ENCODE results near the gene FAM149A.

FAM149A gene

DNA sequence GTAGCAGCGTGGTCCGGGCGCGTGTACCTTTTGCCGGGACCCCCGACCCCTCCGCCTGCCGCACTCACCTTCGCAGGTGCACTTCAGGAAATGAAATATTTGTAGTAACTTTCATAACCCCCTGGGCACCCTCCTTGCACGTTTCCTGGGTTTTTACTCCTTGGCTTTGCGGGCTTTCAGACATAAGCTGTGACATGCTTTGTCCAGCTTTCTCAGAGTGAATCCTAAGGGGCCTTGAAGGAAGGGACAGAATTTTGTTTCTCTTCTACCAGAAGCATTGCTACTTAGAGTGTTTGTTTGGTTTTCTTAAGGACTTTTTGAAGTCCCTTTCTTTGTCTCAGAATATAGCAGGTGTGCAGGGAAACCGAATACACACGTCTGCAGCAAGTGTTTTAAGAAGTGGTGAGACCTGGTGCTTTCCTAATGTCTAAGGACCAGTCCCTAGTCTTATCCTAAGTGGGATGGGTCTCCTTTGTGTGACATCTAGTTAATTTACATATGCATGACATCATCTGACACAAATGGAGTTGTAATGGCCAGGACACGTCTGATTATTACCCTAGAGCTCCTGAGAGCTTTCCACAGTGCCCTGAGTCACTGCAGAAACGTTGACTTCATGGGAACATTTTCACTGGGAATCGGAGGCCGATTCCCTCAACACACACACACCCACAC is 1.3 kb downstream of the FAM149A start:
- peak; percentile 30 for DNase-seq (ENCODE audit: low read depth, low spot score)

DNA sequence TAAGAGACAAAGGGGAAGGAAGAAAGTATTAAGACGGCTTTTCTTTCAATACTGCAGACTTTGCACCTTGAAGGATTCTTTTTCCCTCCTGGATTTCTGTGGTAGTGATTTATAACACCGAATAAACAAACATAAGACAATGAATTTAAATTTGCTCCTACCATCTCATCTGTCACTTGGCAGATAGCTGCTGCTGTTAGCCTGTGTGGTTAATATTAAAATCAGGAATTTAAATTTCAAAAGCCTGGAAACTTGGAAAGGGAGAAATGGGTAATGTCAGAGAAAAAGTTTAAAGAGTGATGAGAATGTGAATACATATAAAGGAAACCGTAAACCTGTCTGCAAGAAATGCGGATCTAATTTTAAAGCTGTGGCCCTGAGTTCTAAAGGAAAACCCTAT is 3.4 kb downstream of the FAM149A start:
- DNase-seq (ENCODE audit: low read depth, low spot score): no peak

DNA sequence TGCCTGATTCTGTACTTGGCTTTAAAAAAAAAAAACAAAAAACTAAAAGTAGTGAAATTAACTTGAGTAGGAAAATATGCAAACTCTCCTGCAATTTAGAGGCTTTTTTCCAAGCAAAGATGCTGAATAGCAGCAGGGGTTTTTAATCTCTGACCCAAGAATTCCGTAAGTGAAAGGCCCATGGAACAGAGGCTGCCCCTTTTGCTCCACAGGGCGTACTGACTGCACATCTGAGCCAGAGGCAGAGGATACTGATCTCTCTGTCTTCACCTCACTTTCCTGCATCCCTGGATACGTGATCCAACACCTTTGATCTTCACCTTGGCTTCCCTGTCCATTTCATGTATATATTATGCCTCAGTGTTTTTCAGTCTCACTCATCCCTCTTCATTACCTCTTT is 3.9 kb downstream of the FAM149A start:
- DNase-seq (ENCODE audit: low read depth, low spot score): no peak

DNA sequence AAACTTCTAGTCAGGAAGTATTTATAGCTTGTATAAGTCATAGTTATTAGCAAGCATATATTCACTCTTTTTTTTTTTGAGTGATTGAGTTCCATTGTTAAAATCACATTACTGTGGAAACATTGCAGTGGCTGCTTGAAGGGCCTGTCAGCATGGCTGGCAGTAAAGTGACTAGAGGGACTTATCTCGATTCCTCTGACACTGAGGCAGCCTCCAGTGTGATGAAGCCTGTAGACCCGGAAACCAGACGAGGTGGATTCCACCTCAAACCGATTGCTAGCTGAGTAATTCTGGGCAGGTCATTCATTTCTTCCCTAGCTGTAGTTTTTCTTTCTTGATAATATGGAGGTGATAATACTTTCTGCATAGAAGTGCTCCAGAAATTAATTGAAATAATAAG is 4.7 kb downstream of the FAM149A start:
- no peak for DNase-seq (ENCODE audit: low read depth, low spot score)

DNA sequence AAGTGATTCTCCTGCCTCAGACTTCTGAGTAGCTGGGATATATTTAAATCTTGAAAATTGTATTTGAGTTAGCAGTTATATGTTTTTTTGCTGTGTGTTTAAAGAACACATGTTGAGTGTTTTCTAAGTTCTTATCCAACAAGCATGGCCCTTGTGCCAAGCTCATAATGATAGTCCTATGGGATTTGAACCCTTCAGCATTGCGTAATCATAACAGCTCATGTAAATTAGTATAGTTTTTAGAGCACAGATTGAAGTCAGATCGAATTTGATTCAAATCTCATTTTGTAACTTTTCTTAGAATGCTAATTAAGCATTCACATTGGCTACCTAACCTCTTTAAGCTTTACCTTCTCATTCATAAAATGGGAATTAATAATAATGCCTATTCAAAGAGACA is 12.2 kb downstream of the FAM149A start:
- no peak for DNase-seq (ENCODE audit: low read depth, low spot score)

DNA sequence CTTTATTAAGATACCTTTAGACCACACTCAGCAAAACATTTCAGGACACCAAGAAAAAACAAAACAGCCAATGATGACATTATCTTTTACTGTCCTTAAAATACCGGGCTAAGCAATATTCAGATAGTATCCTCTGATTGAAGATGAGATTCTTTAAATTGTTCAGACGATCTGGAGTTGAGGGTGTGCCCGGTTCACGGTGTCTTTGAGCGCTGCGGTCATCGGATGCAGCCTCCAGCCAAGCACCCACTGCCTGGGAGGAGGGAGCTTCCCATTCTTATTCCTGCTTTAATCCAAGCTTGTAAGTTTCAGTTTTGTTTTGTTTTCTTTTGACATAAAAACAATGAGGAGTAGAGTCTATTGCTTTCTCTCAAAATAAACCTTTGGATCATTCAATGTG is 14.1 kb downstream of the FAM149A start:
- DNase-seq (ENCODE audit: low read depth, low spot score): no peak

DNA sequence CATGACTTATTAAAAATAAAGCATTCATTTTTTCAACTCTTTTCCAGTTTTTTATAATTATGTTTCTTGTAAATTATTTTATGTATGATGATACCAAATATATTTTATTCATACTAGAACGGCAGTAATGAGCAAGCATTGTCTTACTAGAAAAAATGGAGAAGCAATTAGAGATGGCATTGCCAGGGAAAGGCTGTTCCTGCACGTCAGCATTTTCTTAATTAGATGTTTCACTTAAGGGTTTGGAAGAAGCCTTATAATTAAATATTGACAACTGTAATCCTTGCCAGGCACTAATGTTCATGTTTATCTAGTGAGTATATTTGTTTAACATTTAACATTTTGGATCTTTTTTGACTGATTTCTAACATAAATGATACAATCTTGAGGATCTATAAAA is 16.6 kb downstream of the FAM149A start:
- no peak for DNase-seq (ENCODE audit: low read depth, low spot score)

DNA sequence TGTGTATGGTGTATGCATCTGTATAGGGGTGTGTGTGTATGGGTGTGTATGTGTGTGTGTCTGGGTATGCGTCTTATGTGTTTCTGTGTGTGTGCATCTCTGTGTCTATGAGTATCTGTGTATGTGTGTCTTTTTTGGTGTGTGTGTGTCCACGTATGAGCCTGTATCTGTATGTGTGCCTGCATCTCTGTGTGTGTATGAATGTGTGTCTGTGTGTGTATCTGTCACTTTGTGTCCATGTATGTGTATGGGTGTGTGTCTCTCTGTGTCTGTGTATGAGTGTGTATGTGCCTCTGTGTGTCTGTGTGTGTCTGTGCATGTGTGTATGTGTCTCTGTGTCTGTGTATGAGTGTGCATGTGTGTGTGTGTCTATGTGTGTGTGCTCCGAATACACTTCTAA is 24.3 kb downstream of the FAM149A start:
- no peak for DNase-seq (ENCODE audit: low read depth, low spot score)

DNA sequence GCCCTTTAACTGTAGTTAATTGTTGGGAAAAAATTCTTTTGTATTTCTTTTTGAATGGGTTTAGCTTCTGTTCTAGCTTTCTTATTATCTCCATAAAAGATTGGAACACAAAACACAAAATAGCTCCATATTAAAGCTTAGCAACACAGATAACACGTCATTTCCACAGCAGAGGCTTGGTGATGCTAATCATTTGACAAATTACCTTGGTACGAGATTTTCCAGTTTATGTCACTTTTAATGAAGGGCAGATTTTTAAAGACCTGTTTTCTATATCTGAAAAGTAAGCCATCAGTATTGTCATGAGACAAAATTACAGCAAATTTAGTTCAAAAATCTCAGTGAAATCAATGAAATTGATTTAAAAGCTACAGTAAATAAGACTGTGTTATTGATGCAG is 27.4 kb downstream of the FAM149A start:
- DNase-seq (ENCODE audit: low read depth, low spot score): no peak

DNA sequence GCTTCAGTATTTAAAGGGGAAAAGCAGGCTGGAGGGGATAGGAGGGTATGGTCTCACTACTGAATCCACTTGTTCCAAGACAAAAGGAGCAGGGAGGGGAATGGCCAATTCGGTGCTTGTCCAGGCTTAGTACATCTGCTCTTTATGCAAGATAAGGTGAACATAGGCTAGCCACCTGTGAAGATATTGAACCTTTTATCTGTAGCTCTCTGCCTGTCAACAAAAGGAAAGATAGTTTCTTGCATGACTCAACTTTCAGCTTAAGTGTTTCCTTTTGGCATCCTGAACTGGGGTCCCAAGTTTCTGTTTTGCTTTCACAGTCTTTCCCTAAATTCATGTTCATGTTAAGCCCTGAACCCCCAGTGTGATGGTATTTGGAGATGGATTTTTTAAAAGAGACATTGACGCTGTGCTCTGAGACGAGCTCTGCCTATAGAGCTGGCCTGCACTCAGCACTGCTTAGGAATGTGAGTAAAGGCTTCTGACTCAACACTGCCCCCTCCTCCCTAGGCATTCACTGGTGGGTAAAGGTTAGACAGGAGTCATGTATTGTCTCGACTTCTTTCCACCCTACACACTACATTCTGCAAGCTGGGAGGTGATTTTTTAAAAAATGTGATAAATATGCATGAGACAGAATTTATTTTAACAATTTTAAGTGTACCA is 28.2 kb downstream of the FAM149A start:
- peak; percentile 53 for DNase-seq (ENCODE audit: low read depth, low spot score)

DNA sequence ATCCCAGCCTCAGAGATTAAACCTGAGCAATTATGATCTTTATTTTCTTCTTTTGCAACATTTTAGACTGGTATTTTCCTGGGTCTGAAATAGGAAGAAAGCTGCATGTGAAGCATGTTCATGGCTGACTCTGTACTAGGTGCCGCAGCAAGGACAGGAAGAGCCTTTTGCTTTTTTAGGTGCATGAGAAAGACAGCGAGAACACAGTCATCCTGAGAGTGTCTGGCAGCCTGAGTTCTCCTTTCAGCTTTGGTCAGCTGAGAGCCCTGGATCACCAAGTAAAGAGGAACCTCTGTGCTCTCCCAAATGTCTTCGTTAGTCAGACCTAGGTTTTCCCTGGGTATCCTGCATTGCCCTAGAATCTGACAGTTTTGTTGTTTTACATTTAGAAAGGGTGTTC is 29.8 kb downstream of the FAM149A start:
- DNase-seq (ENCODE audit: low read depth, low spot score): no peak

DNA sequence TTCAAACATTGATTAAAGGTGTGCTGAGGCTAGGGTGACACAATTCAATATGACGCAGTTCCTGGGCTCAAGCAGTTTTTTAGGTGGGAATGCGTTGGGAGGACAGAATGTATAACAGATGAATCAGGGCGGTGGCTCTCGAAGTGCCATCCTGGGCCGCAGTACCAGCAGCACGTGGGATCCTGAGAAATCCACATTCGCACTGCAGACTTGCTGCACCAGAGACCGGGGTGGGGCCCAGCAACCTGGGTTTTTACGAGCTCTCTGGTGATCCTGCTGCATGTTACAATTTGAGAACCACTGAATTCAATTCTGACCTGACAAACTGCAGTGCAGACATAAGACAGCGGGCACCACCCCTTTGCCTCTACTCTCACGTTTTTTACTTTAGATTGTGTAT is 30.4 kb downstream of the FAM149A start:
- no peak for DNase-seq (ENCODE audit: low read depth, low spot score)

DNA sequence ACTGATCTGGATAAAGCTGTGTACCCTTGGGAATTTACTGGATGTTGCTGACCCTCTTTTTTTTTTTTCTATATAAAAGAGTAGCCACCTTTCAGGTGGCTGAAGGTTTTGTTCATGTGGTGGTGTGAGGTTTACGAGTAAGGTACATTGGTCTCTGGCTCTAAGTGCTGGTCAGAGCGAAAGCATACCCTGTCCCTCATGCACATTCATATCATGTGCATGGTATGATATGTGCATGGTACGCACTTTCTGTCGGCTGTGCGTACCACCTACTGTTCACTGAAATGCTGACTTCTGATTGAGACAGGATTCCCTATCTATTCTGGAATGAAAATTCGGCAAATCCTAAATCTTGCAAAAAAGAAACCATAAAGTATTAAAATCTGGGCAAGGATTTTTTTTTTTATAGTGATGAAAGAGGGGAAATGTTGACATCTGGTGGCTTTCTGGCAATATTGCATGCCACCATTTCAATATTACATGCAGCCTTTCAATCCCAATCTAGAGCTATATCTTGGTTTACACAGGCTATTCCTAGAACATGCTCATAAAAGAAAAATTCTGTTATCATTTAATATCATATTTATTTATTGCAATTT is 32.8 kb downstream of the FAM149A start:
- no peak for DNase-seq (ENCODE audit: low read depth, low spot score)

DNA sequence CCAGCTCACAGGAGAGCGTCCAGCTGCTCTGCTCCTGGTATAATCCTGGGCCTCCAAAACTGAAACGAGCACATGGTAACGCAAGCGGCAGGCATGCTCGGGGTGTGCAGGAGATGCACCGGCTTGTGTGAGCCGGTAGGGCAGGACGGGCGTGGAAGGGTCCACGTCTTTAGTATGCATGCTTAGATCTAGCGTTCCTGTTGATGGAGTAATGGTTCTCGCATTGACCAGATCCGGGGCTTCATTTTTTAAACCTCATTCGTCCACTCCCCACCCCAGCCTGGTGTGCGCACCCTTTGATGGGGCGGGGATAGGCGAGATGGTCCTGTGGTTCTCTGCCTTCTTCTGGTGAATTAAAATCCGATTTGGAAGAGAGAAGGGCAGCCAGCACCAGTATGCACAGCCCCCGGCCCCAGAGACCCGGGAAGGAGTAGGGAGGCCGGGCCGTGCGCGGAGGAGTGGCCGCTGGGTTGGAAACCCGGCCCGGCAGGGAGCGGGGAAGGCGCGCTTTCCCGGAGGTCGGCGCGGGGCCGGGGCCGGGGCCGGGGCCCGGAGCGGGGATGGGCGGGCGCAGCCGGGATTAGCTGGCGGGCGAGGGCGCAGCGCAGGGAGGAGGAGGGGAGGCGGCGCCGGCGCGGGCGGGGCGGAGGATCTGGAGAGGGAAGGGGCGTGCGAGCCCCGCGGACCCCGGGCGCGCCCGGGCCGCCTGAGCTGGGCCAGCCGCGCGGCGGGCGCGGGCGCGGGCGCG is 39.9 kb downstream of the FAM149A start:
- DNase-seq (ENCODE audit: low read depth, low spot score): peak; percentile 61

DNA sequence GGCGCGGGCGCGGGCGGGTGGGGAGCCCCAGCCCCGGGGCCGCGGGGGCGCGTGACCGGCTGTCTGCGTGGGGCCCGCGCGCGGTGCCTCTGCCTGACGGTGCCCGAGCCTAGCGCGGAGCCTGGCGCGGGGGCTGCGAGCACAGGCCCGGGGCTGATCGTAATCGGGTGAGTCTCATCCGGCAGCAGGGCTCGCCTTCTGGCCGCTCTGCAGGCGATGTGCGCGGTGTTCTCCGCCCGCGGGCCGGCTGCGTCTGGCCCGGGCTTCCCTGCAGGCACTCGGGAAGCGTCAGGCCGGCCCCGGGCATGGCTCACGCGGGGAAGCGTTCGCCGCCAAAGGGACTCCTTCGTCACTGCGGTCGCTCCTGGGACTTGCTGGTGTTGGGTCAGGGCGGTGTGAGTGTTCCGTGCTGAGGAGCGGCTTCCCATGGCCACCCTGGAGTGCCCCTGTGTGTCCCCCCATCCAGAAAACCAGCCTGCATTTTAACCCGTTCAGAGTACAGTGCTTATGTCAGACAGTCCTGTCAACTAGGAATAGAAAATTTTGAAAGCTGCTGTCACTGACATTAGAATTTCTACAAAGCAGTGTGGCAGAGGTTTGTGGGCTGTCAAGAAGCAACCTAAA is 40.6 kb downstream of the FAM149A start:
- peak; percentile 69 for DNase-seq (ENCODE audit: low read depth, low spot score)

DNA sequence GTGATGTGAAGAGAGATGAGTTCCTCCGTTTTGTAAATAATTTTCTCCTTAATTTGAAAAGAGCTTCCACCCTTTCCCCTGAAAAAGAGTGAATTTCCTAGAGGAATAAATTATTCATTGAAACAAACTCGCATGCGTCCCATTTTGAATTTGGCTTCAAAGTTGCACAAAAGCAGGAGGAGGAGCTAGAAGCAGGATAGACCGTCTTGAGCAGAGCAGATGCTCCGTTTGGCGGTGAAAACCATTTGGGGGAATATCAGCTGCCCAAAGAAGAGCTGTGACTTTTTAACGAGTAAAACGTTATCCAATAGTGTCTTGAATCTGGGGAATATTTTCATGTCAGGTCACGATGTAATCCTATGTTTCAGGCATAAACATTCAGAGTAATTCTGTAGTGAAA is 42.0 kb downstream of the FAM149A start:
- no peak for DNase-seq (ENCODE audit: low read depth, low spot score)

DNA sequence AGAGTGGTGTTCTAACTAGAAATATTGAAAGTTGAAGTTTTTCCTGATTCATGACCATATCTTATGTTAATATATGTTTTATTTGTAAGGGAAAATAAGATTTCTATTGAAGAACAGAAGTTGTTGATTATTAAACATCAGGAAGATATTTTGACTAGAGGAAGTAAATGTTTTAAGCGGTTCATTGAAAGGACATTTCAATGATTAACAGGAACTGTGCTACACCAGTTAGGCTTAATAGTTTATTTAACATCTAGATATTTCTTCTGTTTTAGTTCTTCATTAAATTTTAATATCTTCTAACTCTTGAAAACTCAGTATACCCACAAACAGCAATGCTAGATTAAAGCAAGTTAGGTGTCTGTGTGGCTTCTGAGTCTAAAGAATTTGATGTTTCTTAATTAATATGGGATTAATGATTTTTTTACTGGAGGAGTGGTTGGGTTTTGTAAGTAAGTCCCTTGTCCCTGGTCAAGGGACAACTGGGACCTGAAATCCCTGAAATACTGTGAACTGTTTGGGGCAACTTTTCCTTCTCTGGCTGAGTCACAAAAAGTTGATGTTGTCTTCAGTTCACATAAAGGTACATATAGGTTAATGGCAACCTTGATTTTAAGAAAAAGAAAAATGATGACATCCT is 44.0 kb downstream of the FAM149A start:
- no peak for DNase-seq (ENCODE audit: low read depth, low spot score)

DNA sequence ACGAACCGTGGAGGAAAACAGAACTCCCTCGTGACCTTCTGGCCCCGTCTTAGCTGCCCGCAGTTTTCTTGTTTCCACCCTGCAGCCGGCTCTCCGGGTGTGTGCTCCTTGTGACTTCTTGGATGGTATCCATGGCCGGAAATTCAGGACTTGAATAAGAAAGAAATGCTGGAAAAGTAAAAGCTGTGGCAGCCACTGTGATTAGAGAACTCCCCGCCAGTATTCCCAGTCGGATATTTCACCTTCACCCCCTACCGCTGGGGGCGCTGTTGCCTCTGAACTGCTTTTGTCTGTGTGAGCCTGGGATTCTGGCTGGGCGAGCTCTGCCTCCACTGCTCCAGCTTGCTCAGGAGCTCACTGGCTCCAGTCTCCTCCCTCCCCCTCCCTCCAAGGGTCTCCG is 45.4 kb downstream of the FAM149A start:
- DNase-seq (ENCODE audit: low read depth, low spot score): peak; percentile 90

DNA sequence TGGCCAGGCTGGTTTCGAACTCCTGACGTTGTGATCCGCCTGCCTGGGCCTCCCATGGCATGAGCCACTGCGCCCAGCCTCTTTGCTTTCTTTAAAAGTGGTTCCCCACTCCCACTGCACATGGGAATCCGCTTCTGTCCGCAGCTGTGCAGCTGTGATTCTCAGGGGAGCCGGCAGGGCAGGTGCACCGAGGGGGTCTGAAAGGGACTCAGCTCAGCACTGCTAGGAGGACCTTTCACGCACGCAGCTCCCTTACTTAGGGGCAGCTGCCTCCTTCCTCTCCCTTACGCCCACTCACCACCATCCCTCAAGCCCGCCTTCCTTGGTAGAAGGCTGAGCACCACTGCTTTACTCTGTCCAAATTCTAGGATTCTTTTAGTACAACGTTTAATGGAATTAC is 46.4 kb downstream of the FAM149A start:
- no peak for DNase-seq (ENCODE audit: low read depth, low spot score)

DNA sequence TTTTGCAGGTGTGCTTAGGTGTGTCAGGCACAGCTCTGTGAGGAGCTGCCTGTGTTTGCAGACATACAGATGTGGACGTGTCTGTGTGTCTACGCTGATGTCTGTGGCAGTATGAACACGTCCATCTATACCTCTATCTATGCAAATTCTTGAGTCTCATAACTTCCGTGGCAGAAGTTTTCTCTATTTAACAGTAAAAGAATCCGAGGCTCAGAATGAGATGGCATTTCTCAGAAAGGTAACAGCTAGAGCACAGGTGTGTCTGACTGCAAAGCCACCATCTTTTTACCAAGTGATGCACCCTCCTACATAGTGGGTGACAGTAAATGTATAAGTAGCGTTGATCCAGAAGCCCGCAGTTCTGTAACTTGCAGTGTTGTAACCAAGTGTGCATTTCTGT is 47.0 kb downstream of the FAM149A start:
- DNase-seq (ENCODE audit: low read depth, low spot score): no peak

DNA sequence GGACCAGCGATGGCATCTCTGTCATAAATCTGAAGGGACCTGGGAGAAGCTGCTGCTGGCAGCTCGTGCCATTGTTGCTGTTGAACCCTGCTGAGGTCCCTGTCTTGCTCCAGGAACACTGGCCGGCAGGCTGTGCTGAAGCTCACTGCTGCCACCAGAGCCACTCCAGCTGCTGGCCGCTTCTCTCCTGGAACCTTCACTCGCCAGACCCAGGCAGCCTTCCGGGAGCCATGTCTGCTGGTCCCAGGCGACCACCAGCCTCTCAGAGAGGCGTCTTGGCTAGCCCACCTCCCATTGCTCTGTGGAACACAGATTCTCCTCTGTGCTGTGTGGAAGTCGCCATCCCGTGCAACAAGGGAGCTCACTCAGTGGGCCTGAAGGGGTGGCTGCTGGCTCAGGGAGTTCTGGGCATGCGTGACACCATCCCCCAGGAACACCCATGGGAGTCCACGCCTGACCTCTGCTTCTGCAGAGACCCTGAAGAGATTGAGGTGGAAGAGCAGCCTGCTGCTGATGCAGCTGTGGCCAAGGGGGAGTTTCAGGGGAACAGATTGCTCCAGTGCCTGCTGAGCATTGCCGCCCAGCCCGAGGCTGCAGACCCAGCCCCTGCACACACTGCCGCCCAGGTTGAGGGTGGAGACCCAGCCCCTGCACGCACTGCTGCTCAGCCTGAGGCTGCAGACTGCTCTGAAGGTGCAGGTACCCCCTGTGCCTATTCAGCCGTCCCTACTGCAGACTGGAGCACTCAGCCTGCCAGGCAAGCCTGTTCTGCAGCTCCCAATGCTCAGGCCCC is 53.7 kb downstream of the FAM149A start:
- DNase-seq (ENCODE audit: low read depth, low spot score): peak; percentile 26

Measured in ELF-1 (cell line).